HepG2 (cell line): ENCODE measurements around the gene BACE1-AS. TPM values are rescaled to one million over a fixed set of nuclear protein-coding genes. Genes with fewer than 3 reads are reported as not detected.

Experiments
- ATAC-seq: fragments of 200-7000 bp; cut with Tn5 transposase; 3 replicates; pipeline ENCODE4 v1.9.1; 2020; ENCODE audit warnings: mild to moderate bottlenecking, moderate library complexity
- BruUV-seq: library from RNA; stranded (reverse); fragments of 400-500 nt; replicated peaks from 2 replicates; lab custom pipeline; 2021; lab: Mats Ljungman, UMichigan
- CTCF ChIA-PET: fragments of 300-600 bp; formaldehyde crosslinking; extraction: SDS; loops from one replicate; lab custom pipeline; 2021; ENCODE audit warnings: low total read pairs, inconsistent platforms, low intra/inter-chr PET ratio; lab: Yijun Ruan, JAX
- POLR2A ChIA-PET: fragments of 350-600 bp; sonication (Branson Sonifier 250); formaldehyde crosslinking; loops from one replicate; lab custom pipeline; 2020; ENCODE audit warnings: antibody characterized with exemption, inconsistent platforms; lab: Yijun Ruan, JAX
- DNase-seq: peaks from one replicate; pipeline ENCODE4 v3.0.0-alpha.2; 2015; ENCODE audit warnings: low spot score
- FAIRE-seq: peaks from 3 replicates; lab custom pipeline; 2011; peaks lifted over from hg19 to GRCh38; lab: Jason Lieb, UNC
- H2AFZ ChIP-seq: one replicate; pipeline ENCODE4 v1.6.1; 2011; ENCODE audit warnings: low read length, inconsistent platforms
- H3K27ac ChIP-seq: fragments of 300-600 bp; 3 replicates; pipeline ENCODE4 v1.8.0; 2011; ENCODE audit warnings: mixed run types, mild to moderate bottlenecking, mixed read lengths, low read length, inconsistent platforms; ENCODE audit not compliant: insufficient read depth; ENCODE audit errors: extremely low read length
- H3K27me3 ChIP-seq, 2 experiments: fragments of 200-600 bp in 1 of 2; 2 replicates in 1 of 2; 3 replicates in 1 of 2; pipeline versions ENCODE4 v1.6.0 to v1.8.0; 2011; ENCODE audit warnings: low read length in 2 of 2, mild to moderate bottlenecking in 2 of 2, moderate library complexity in 2 of 2, inconsistent platforms in 1 of 2; ENCODE audit not compliant: insufficient read depth in 2 of 2, control insufficient read depth in 1 of 2
- H3K36me3 ChIP-seq, 2 experiments: fragments of 200-600 bp in 1 of 2; replicated peaks in 1 of 2; 2 replicates in 1 of 2; 3 replicates in 1 of 2; pipeline versions ENCODE4 v1.5.1 to v1.8.0; 2011; ENCODE audit warnings: low read length in 2 of 2, inconsistent platforms in 1 of 2; ENCODE audit not compliant: insufficient read depth in 2 of 2, control insufficient read depth in 1 of 2
- H3K4me1 ChIP-seq: 2 replicates; pipeline ENCODE4 v1.5.1; 2012; ENCODE audit warnings: low read length, inconsistent platforms; ENCODE audit not compliant: insufficient read depth
- H3K4me2 ChIP-seq: 2 replicates; pipeline ENCODE4 v1.6.0; 2011; ENCODE audit warnings: low read depth, low read length, inconsistent platforms
- H3K4me3 ChIP-seq, 3 experiments: fragments of 200-600 bp in 1 of 3; sonication (generic), shearing (Covaris generic) in 1 of 3; replicated peaks in 1 of 3; 2 replicates each; pipeline ENCODE4 v1.5.1; 2011 to 2016; ENCODE audit warnings: low read length in 3 of 3, inconsistent platforms in 2 of 3, low read depth in 2 of 3, mild to moderate bottlenecking in 2 of 3, control low read depth in 1 of 3, mixed read lengths in 1 of 3; ENCODE audit not compliant: insufficient read depth in 1 of 3
- H3K79me2 ChIP-seq: one replicate; pipeline ENCODE4 v1.6.1; 2011; ENCODE audit warnings: low read length, inconsistent platforms; ENCODE audit not compliant: insufficient read depth
- H3K9ac ChIP-seq: 2 replicates; pipeline ENCODE4 v1.6.0; 2011; ENCODE audit warnings: mild to moderate bottlenecking, low read depth, low read length, inconsistent platforms; ENCODE audit not compliant: insufficient read depth
- H3K9me3 ChIP-seq: 2 replicates; pipeline ENCODE4 v1.5.1; 2012; ENCODE audit warnings: mild to moderate bottlenecking, low read length
- H4K20me1 ChIP-seq: 2 replicates; pipeline ENCODE4 v1.6.0; 2011; ENCODE audit warnings: inconsistent platforms, mild to moderate bottlenecking, low read length, moderate library complexity; ENCODE audit not compliant: insufficient read depth
- EEA1 ChIP-seq: sonication (generic); formaldehyde crosslinking; IDR thresholded peaks from 2 replicates; pipeline ENCODE4 v1.5.1; 2020; ENCODE audit warnings: mild to moderate bottlenecking, missing genetic modification reagents, borderline replicate concordance
- FIP1L1 ChIP-seq: fragments of 200-400 bp; formaldehyde crosslinking; IDR thresholded peaks from 2 replicates; pipeline ENCODE4 v1.6.1; 2018; ENCODE audit warnings: low read depth, mild to moderate bottlenecking, low read length, moderate library complexity, borderline replicate concordance; ENCODE audit not compliant: insufficient read depth
- HDAC2 ChIP-seq: sonication (generic); formaldehyde crosslinking; IDR thresholded peaks from 2 replicates; pipeline ENCODE4 v1.4.0; 2020; ENCODE audit warnings: missing genetic modification reagents
- MED8 ChIP-seq: sonication (generic); formaldehyde crosslinking; IDR thresholded peaks from 2 replicates; pipeline ENCODE4 v1.8.1; 2023; ENCODE audit warnings: mild to moderate bottlenecking, missing genetic modification reagents; ENCODE audit not compliant: insufficient replicate concordance
- ZFP41 ChIP-seq: sonication (generic); formaldehyde crosslinking; IDR thresholded peaks from 2 replicates; pipeline ENCODE4 v1.4.0; 2020; ENCODE audit warnings: mild to moderate bottlenecking, missing genetic modification reagents, borderline replicate concordance
- ZNF337 ChIP-seq: sonication (generic); formaldehyde crosslinking; IDR thresholded peaks from 2 replicates; pipeline ENCODE4 v1.5.1; 2020; ENCODE audit warnings: missing genetic modification reagents, low read depth, mild to moderate bottlenecking, borderline replicate concordance
- WGBS: methylation state at CpG from one replicate; pipeline ENCODE4 v1.1.6; 2017; ENCODE audit warnings: low lambda C conversion rate; 5-methylcytosine and 5-hydroxymethylcytosine counted together
- in situ Hi-C: cut with HindIII; loops from 2 replicates; pipeline ENCODE4 v1.10.0; 2017; ENCODE audit warnings: low pct_unique_long_range_greater_than_20kb; ENCODE audit not compliant: extremely low pct_ligation_motif_present
- intact Hi-C: fragments of 100-400 bp; cut with micrococcal nuclease; formaldehyde crosslinking; loops from one replicate; pipeline ENCODE4 v1.10.0; 2022; ENCODE audit not compliant: unreplicated experiment
- polyA plus RNA-seq, 8 experiments: library from polyadenylated mRNA; depleted of rRNA in 3 of 8; stranded (reverse) in 7 of 8; unstranded in 1 of 8; fragments of >200 nt; fragmentation: Illumina TruSeq in 4 of 8; extraction: Trizol in 4 of 8; gene quantifications; 2 replicates each; pipeline versions ENCODE4 v1.2.1 to v1.2.3, GENCODE V29; 2011 to 2016; ENCODE audit warnings: low read depth in 4 of 8, missing spikeins in 1 of 8, mixed read lengths in 1 of 8; ENCODE audit not compliant: insufficient read depth in 1 of 8
- total RNA-seq, 5 experiments: library from RNA; depleted of rRNA; stranded (reverse); fragments of >200 nt; fragmentation: Illumina TruSeq; extraction: Trizol; gene quantifications; 2 replicates each; pipeline ENCODE4 v1.2.3, GENCODE V29; 2016; ENCODE audit warnings: low read depth in 1 of 5
- TF ChIP-seq, protein P1 (sequence below): sonication (generic); formaldehyde crosslinking; IDR thresholded peaks from 2 replicates; pipeline ENCODE4 v1.5.0; 2020; ENCODE audit warnings: mild to moderate bottlenecking, missing genetic modification reagents, borderline replicate concordance
- TF ChIP-seq, protein P2 (sequence below): IDR thresholded peaks from 2 replicates; pipeline ENCODE4 v1.6.1; 2018; ENCODE audit warnings: missing genetic modification reagents, mild to moderate bottlenecking, missing compliant biosample characterization
- TF ChIP-seq, protein P3 (sequence below): fragments of 450-650 bp; IDR thresholded peaks from 2 replicates; pipeline ENCODE4 v1.6.1; 2017

Gene BACE1-AS
- total and polyA plus RNA-seq, 2 of the 13 experiments (the other 11 are each of a cell fraction or from before 2014, with no cell fraction given), result 2.0 to 3.9 TPM

DNA sequence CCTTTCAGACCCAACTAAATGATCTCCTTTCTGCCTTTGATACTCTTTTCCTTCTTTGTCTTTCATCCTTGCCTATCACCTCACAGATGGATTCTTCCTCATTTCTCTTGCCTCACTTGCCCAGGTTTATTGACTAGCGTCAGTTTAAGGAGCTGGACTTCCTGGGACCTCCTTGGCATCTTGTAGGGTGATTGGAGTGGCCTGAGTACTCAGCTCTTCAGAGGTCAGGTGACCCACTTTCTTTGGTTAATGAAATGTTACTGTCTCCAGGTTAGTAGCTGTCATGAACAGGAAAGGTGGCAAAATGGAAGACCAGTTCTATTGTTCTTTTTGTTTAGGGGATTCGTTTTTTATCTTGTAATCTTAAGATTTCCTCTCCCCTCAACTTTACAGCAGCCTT, 4.6 kb upstream of the BACE1-AS start:
- POLR2A ChIA-PET, result interaction anchor here (1.4 kb wide), 1 partner anchor 13 kb away, joined by 5 read pairs; no protein-coding TSS in a partner anchor
- intact Hi-C loops (no loop called here), in situ Hi-C loops (no loop called here)
- FAIRE-seq (no peak), DNase-seq (no peak), ATAC-seq (no peak)
- Histone ChIP-seq H3K79me2 (no peaks in the 10 kb centered on the region), H3K27me3 (no peaks in the 10 kb centered on the region), H3K36me3 (peaks cover 15 to 58% of the 10 kb centered on the region in 2 experiments), H3K9ac (no peak overlapping the region), H3K4me2 (no peak overlapping the region), H2AFZ (no peak overlapping the region), H4K20me1 (no peaks in the 10 kb centered on the region), H3K27ac (no peak overlapping the region), H3K4me3 (no peak overlapping the region), H3K4me1 (no peaks in the 10 kb centered on the region), H3K9me3 (no peaks in the 10 kb centered on the region)
- no TSS peak for BruUV-seq
- CTCF ChIA-PET, result no interaction called here
- 81% methylated on average over 2 of the region's 2 CpGs for WGBS
- no peak for TF ChIP-seq FIP1L1
- TF ChIP-seq, protein P1, sequence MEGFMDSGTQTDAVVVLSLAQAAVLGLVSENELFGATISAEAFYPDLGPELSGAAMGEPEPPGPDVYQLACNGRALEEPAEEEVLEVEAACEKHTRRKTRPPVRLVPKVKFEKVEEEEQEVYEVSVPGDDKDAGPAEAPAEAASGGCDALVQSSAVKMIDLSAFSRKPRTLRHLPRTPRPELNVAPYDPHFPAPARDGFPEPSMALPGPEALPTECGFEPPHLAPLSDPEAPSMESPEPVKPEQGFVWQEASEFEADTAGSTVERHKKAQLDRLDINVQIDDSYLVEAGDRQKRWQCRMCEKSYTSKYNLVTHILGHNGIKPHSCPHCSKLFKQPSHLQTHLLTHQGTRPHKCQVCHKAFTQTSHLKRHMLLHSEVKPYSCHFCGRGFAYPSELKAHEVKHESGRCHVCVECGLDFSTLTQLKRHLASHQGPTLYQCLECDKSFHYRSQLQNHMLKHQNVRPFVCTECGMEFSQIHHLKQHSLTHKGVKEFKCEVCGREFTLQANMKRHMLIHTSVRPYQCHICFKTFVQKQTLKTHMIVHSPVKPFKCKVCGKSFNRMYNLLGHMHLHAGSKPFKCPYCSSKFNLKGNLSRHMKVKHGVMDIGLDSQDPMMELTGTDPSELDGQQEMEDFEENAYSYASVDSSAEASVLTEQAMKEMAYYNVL (CRISPR knock-in tag), result no peak
- TF ChIP-seq EEA1 (CRISPR knock-in tag), result no peak
- TF ChIP-seq, protein P2, sequence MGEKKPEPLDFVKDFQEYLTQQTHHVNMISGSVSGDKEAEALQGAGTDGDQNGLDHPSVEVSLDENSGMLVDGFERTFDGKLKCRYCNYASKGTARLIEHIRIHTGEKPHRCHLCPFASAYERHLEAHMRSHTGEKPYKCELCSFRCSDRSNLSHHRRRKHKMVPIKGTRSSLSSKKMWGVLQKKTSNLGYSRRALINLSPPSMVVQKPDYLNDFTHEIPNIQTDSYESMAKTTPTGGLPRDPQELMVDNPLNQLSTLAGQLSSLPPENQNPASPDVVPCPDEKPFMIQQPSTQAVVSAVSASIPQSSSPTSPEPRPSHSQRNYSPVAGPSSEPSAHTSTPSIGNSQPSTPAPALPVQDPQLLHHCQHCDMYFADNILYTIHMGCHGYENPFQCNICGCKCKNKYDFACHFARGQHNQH (CRISPR knock-in tag), result no peak
- no peak for TF ChIP-seq MED8 (CRISPR knock-in tag)
- TF ChIP-seq ZFP41 (CRISPR knock-in tag), result no peak
- TF ChIP-seq, protein P3, sequence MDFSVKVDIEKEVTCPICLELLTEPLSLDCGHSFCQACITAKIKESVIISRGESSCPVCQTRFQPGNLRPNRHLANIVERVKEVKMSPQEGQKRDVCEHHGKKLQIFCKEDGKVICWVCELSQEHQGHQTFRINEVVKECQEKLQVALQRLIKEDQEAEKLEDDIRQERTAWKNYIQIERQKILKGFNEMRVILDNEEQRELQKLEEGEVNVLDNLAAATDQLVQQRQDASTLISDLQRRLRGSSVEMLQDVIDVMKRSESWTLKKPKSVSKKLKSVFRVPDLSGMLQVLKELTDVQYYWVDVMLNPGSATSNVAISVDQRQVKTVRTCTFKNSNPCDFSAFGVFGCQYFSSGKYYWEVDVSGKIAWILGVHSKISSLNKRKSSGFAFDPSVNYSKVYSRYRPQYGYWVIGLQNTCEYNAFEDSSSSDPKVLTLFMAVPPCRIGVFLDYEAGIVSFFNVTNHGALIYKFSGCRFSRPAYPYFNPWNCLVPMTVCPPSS, result no peak
- TF ChIP-seq HDAC2 (CRISPR knock-in tag), result no peak
- TF ChIP-seq ZNF337 (CRISPR knock-in tag), result no peak
